NCI-H748 (cell line): ENCODE results near the gene CERS3.

Source experiments
- DNase-seq: peaks from one replicate; lab custom pipeline; 2025; ENCODE audit not compliant: unreplicated experiment; lab: John Stamatoyannopoulos, UW

The CERS3 gene

GRCh38 chr15:100528833-100529428 is at the start of gene CERS3:
Gene CERS3, minus strand, starts transcription at chr15:100528950. Its CDS starts 27,101 bp downstream, at chr15:100501849.
- DNase-seq, result no peak

- DNase-seq, result no peak
Observed at GRCh38 chr15:100573526-100573925, 44.8 kb upstream of the CERS3 start.

GRCh38 chr15:100572362-100572983 is 43.7 kb upstream of the CERS3 start:
- DNase-seq, result no peak

GRCh38 chr15:100571592-100572167 is 42.9 kb upstream of the CERS3 start:
- no peak for DNase-seq

- DNase-seq, result no peak
Observed at GRCh38 chr15:100570735-100571313, 42.1 kb upstream of the CERS3 start.

GRCh38 chr15:100570275-100570674 is 41.5 kb upstream of the CERS3 start:
- no peak for DNase-seq

GRCh38 chr15:100569391-100569790 is 40.6 kb upstream of the CERS3 start:
- DNase-seq, result no peak

GRCh38 chr15:100566850-100567628 is 38.3 kb upstream of the CERS3 start:
- DNase-seq, result no peak

GRCh38 chr15:100565591-100565990 is 36.8 kb upstream of the CERS3 start:
- DNase-seq, result no peak

GRCh38 chr15:100560323-100560722 is 31.6 kb upstream of the CERS3 start:
- DNase-seq, result no peak

- no peak for DNase-seq
Observed at GRCh38 chr15:100559330-100559729, 30.6 kb upstream of the CERS3 start.

GRCh38 chr15:100558771-100559254 is 30.1 kb upstream of the CERS3 start:
- DNase-seq, result no peak

- no peak for DNase-seq
Observed at GRCh38 chr15:100553468-100553867, 24.7 kb upstream of the CERS3 start.

- no peak for DNase-seq
Observed at GRCh38 chr15:100547961-100548360, 19.2 kb upstream of the CERS3 start.

GRCh38 chr15:100544946-100545345 is 16.2 kb upstream of the CERS3 start:
- DNase-seq, result no peak

GRCh38 chr15:100544338-100544841 is 15.6 kb upstream of the CERS3 start:
- no peak for DNase-seq

- no peak for DNase-seq
Observed at GRCh38 chr15:100542290-100542689, 13.5 kb upstream of the CERS3 start.

GRCh38 chr15:100537331-100537730 is 8.6 kb upstream of the CERS3 start:
- DNase-seq, result no peak

GRCh38 chr15:100536733-100537132 is 8.0 kb upstream of the CERS3 start:
- DNase-seq, result no peak

- no peak for DNase-seq
Observed at GRCh38 chr15:100533886-100534285, 5.1 kb upstream of the CERS3 start.

GRCh38 chr15:100531823-100532327 is 3.1 kb upstream of the CERS3 start:
- DNase-seq, result no peak
